ENCODE results near the gene GLRX5. TPM values are rescaled to one million over a fixed set of nuclear protein-coding genes. Genes with fewer than 3 reads are reported as not detected.
A peak's percentile ranks its signal among the peaks of the same experiment; 100 is the strongest.

GLRX5 gene
- polyA plus RNA-seq, 1 experiment: 15.3 TPM

DNA sequence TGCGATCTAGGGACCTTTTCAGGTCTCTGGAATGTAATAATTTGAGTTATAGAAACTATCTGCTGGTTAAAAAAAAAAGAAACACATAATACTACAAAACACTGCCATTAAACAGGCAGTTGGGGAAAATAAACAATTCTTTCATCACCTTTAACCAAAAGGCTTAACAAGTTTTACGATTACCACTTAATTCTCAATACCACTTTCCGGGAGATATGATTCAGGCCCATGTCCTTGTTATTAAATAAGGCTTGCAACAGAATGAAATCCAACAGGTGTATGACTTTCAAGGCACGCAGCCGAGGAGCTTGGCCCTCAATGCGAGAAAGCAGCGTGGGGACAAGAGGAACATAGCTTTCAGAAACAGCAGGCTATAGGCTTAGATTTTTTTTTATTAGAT, 5.6 kb upstream of the GLRX5 start:
- no peak for DNase-seq (ENCODE audit: low read depth)
- H3K36me3 ChIP-seq (ENCODE audit: control insufficient read depth, insufficient read depth, low read length): no peaks in the 10 kb centered on the region
- CTCF ChIA-PET: interaction anchor here (2.6 to 10.6 kb wide), 3 partner anchors 57 to 83 kb away, joined by 10 to 211 read pairs (median 28); no protein-coding TSS in a partner anchor
- H3K27me3 ChIP-seq (ENCODE audit: control insufficient read depth, insufficient read depth, low read length): no peaks in the 10 kb centered on the region
- no peak overlapping the region for H3K4me3 ChIP-seq (ENCODE audit: low read depth, low read length)
- no peak for TF ChIP-seq CTCF (IDR thresholded peaks at IDR 0.05; ENCODE audit: insufficient read depth, low read depth, low read length)
- POLR2A ChIA-PET: no interaction called here

DNA sequence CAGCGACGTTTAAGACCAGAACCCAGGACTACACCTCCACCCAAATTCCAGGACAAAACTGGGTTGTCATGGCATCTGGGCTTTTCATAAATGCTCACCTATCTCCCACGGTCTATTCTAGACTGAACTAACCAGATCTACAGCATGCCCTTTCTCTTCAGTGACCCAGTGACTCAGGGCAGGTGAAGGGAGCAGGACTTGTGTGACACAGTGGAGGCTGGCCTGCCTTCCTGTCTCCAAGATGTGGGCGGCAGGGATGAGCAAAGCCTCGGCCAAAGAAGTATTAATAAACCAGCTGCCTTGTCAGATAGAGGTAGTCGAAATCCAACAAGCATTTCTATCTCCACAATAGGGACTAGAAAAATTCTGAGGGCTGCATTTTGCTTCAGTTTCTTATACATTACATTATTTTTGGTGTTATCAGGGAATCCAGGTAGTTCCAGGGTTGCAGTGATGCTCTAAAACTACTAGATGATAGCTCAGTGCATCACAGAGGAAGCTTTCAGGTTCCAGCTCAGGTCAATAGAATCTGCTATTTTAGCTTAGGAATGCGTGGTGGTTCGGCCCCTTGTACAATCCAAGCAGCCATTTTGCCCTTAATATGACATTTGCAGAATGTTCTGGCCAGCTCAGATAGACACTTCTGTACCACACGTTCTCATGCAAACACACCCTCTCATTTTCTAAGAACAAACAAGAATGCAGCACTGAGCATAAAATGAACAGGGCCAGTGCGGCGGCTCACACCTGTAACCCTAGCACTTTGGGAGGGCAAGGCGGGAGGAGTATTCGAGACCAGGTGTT, 4.2 kb upstream of the GLRX5 start:
- no peak for TF ChIP-seq CTCF (IDR thresholded peaks at IDR 0.05; ENCODE audit: insufficient read depth, low read depth, low read length)
- Histone ChIP-seq H3K27me3 (ENCODE audit: control insufficient read depth, insufficient read depth, low read length) (no peaks in the 10 kb centered on the region), H3K36me3 (ENCODE audit: control insufficient read depth, insufficient read depth, low read length) (no peaks in the 10 kb centered on the region), H3K4me3 (ENCODE audit: low read depth, low read length) (no peak overlapping the region)
- ChIA-PET CTCF (interaction anchor here (0.7 to 10.6 kb wide), 3 partner anchors 72 to 102 kb away, joined by 3 to 211 read pairs (median 3); no protein-coding TSS in a partner anchor), POLR2A (no interaction called here)
- no peak for DNase-seq (ENCODE audit: low read depth)

- peak; percentile 48 for DNase-seq (ENCODE audit: low read depth)
- H3K36me3 ChIP-seq (ENCODE audit: control insufficient read depth, insufficient read depth, low read length): no peaks in the 10 kb centered on the region
- TF ChIP-seq CTCF (IDR thresholded peaks at IDR 0.05; ENCODE audit: insufficient read depth, low read depth, low read length): no peak
- H3K4me3 ChIP-seq (ENCODE audit: low read depth, low read length): no peak overlapping the region
- POLR2A ChIA-PET: no interaction called here
- CTCF ChIA-PET: interaction anchor here (0.7 to 10.6 kb wide), 4 partner anchors 13 to 103 kb away, joined by 3 to 211 read pairs (median 3); no protein-coding TSS in a partner anchor
- no peaks in the 10 kb centered on the region for H3K27me3 ChIP-seq (ENCODE audit: control insufficient read depth, insufficient read depth, low read length)
These were observed 3.4 kb upstream of the GLRX5 start for GRCh38 chr14:95531473-95531872.

DNA sequence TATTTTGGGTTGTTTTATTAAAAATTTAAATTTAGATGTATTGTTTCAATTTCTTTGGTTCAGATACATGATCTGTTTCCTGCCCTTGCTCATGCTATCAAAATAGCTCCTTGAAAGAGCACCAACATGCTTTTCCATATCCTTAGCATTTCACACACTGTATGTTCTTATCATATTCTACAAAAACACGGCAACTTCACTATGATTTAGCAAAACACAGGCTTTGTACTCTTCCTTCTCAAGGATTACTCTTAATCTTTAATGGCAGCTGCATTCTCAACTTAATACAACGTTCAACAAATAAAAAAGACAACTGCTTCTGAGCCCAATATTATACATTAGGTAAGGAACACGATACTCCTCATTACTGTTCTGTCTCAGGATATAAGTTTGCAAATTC, 2.9 kb upstream of the GLRX5 start:
- H3K4me3 ChIP-seq (ENCODE audit: low read depth, low read length): no peak overlapping the region
- ChIA-PET CTCF (interaction anchor here (1.0 to 10.6 kb wide), 2 partner anchors 14 to 86 kb away, joined by 3 to 211 read pairs; no protein-coding TSS in a partner anchor), POLR2A (no interaction called here)

More for the DNA sequence above, 2.9 kb upstream of the GLRX5 start:
- H3K27me3 ChIP-seq (ENCODE audit: control insufficient read depth, insufficient read depth, low read length): no peaks in the 10 kb centered on the region
- TF ChIP-seq CTCF (IDR thresholded peaks at IDR 0.05; ENCODE audit: insufficient read depth, low read depth, low read length): no peak
- no peaks in the 10 kb centered on the region for H3K36me3 ChIP-seq (ENCODE audit: control insufficient read depth, insufficient read depth, low read length)
- no peak for DNase-seq (ENCODE audit: low read depth)
